OCI-LY1 (cell line): ENCODE measurements around the gene CRY1.

Experiments used
- EZH2 ChIP-seq: fragments of 200-600 bp; sonication (generic), shearing (Covaris generic); IDR thresholded peaks from 2 replicates; pipeline ENCODE4 v1.8.0; 2017; ENCODE audit warnings: borderline replicate concordance, mixed run types, mild to moderate bottlenecking, antibody characterized with exemption, low read length, moderate library complexity, mixed read lengths
- TF ChIP-seq, protein P1 (sequence below): fragments of 200-600 bp; sonication (generic), shearing (Covaris generic); IDR thresholded peaks from 2 replicates; pipeline ENCODE4 v1.5.1; 2017; ENCODE audit warnings: mild to moderate bottlenecking, antibody characterized with exemption, low read length, moderate library complexity, mixed read lengths

DNA sequence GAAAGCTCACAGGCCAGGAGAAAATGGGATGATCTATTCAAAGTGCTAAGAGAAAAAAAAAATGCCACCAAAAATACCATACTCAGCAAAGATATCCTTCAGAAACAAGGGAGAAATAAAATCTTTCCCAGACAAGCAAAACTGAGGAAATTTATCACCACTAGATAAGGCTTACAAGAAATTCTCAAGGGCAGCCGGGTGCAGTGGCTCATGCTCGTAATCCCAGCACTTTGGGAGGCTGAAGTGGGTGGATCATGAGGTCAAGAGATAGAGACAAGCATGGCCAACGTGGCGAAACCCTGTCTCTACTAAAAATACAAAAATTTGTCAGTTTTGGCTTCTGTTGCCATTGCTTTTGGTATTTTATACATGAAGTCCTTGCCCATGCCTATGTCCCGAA is 48.2 kb downstream of the CRY1 start:
- TF ChIP-seq, protein P1, sequence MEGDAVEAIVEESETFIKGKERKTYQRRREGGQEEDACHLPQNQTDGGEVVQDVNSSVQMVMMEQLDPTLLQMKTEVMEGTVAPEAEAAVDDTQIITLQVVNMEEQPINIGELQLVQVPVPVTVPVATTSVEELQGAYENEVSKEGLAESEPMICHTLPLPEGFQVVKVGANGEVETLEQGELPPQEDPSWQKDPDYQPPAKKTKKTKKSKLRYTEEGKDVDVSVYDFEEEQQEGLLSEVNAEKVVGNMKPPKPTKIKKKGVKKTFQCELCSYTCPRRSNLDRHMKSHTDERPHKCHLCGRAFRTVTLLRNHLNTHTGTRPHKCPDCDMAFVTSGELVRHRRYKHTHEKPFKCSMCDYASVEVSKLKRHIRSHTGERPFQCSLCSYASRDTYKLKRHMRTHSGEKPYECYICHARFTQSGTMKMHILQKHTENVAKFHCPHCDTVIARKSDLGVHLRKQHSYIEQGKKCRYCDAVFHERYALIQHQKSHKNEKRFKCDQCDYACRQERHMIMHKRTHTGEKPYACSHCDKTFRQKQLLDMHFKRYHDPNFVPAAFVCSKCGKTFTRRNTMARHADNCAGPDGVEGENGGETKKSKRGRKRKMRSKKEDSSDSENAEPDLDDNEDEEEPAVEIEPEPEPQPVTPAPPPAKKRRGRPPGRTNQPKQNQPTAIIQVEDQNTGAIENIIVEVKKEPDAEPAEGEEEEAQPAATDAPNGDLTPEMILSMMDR: no peak
- TF ChIP-seq EZH2: no peak
